ENCODE measurements around the gene NARS2.

GRCh38 chr11:78499971-78500370 is 74.7 kb downstream of the NARS2 start:
- TF ChIP-seq CTCF (IDR thresholded peaks at IDR 0.05) (no peak), EZH2 (IDR thresholded peaks at IDR 0.05; ENCODE audit: borderline replicate concordance, insufficient read depth, low read depth, low read length, poor library complexity, severe bottlenecking) (no peak)

Data from B cell (primary cell).